ELF-1 (cell line): ENCODE results near the gene NNT.
"Not testable (repeated sequence)": the region's sequence is repeated elsewhere in the genome, so short reads cannot be mapped to it uniquely, and the experiment has no call there.

Experiments used
- DNase-seq: peaks from one replicate; pipeline ENCODE4 v3.0.0-alpha.2; 2016; ENCODE audit warnings: low read depth, low spot score

Gene NNT

DNA sequence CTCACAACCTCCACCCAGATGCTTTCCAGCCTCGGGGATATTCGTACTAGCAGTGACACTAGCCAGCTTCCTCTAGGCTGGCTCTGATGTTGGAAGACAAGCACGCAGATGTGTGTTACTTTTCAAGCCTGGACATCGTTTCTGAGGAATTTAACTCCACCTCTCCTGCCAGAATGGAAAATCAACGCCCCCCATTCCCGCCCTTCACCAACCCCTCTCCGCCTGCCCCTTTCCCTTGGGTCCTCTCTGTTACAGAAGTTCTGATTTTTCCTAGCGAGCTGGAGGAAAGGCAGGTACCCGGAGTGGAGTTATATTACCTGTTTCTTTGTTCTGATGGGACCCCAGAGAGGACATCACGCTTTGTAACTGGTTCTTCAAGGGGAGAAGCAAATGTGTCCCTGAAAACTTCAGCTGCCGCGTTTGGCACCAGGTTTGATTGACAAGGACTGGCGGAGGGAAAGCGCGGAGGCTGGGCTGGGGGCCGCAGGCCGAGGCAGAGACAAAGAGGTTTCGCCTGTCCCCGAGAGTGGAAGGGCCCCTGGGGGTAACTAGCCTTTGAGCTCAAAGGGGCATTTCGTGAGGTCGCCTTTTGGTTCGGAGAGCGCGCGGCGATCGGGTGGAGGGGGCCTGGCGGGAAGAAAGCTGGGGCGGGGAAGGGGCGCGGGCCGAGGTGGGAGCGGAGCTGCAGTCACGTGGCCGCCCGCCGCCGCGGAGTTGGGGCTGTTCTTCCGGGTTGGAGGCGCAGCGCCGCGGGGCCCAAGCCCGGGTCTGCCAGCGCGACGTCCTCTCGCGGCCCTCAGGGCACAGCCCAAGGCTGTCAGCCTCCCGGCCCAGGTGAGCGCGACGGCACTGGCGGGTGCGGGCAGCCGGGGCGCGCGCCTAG lies at the start of gene NNT:
TSS of gene NNT (plus strand) at position 720 of the 883 bp plus-strand sequence. CDS start 6,016 bp downstream, outside the sequence.
- DNase-seq: peak; percentile 81

DNA sequence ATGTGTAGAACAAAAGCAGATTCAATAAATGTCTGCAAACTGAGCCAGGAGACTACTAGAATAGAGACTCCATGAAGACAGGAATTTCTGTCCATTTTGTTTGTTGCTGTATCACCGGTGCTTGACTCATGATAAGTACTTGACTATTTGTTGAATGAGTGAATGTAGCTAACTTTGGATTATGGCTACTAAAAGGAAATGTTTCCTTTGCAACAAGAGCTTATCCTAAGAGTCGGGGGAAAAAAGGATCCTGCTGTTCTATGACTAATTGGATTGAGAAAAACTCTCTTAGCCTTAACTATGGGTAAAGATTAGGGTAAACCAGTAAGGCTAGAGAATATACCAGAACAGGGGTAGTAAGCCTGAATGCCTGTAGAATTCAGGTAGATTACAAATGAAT lies 49.6 kb upstream of the NNT start:
- no peak for DNase-seq

DNA sequence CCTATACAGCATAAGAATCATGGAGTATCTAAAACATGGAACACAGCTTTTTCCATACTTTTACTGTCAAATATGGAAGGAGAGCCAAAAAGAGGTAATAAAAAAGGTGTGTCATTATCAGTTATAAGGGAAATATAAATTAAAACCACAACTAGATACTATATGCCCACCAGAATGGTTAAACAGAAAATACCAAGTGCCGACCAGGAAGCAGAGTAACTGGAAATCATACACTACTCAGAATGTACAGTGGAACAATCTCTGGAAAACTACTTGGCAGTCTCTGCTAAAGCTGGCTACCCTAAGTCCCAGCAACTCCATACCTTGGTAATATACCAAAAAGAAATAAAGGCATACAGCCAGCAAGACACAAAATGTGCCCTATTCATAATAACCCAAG lies 48.5 kb upstream of the NNT start:
- no peak for DNase-seq

DNA sequence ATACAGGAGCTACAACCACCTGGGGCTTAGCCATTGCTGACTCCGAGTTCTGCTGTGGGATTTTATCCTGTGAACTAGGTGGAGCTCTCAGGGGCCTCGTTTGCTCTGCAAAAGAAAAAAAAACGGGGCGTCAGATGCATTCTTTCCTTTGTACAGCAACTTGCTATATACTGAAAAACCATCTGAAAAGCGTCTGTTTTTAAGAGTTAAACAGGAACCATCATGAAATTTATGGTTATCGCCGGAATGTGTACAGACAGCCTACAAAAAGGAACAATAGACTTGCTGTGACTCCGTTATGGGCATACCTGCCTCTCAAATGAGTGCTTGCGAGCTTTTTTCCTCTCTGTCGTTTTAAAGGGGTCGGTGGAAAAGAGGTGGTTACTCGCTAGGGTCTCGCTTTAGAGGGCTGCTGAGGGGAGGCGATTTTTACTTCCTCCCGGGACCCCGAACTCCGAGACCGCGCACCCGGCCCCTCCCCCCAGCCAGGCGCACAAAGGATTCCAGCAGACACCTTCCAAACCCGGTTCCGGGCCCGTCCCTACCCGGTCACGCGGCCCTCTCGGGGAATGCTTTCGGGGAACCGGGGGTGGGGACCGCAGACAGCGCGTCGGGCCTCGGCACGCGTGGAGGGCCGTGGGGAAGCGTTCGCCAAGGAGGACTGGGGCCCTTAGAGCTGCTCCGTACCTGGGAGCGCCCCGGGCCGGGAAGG lies 46.9 kb upstream of the NNT start:
- DNase-seq: peak; percentile 77

DNA sequence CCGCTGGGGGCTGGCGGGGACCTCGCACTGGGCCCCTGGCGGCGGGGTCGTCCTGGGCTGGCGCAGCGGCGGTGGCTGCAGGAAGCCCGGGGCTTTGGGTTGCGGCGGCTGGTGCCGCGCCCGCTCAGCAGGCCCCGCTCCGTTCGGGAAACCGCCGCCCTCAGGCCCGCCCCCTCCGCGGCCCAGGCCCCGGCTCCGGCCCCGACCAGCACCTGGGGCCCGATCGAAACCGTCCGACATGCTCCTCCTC lies 46.4 kb upstream of the NNT start:
- DNase-seq: not testable (repeated sequence)

DNA sequence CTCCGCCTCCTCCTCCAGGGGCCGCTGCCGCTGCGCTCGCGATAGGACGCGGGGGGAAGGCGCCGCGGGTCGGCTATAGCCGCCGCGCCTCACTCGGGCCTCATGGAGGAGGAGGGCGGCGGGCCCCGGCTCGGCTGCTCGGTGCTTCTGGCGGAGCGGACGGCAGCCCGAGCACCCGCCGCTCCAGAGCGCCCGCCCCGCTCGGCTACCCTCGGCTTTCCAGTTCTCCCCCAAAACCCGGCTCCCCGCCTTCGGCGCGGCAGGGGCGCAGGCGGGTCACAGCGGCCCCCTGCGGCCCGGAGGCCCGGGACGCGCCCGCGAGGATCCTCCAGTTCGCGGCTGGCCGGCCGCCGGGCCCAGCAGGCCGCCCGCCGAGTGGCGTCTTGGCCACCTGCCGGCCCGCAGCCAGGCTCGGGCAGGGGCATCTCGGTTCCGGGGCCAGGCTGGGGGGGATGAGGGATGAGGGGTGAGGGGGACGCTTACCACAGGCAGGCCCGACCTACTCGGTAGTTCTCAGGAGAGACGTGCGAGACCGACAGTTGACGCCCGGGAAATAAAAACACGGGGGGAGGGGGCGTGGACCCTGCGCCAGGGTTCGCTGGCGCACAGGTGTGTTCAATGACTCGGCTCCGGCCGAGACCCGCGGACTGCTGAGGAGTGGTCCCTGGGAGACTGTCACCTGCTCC lies 46.0 kb upstream of the NNT start, which contains the start of gene PAIP1:
TSS of gene PAIP1 (minus strand) at position 221 of the 686 bp plus-strand sequence. CDS start 231 bp downstream, outside the sequence.
- DNase-seq: peak; percentile 83

DNA sequence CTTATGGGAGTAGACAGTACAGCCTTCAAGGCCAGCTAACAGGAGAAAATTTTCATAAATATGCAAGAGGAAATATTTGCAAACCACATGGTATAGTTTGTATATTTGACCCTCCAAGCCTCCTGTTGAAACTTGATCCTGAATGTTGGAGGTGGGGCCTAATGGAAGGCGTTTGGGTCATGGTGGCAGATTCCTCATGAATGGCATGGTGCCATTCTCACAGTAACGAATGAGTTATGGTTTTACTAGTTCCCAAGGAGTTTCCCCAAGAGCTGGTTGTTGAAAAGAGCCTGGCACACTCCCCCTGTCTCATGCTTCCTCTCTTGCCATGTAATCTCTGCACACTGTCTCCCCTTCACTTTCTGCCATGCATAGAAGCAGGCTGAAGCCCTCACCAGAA lies 42.9 kb upstream of the NNT start:
- DNase-seq: no peak

DNA sequence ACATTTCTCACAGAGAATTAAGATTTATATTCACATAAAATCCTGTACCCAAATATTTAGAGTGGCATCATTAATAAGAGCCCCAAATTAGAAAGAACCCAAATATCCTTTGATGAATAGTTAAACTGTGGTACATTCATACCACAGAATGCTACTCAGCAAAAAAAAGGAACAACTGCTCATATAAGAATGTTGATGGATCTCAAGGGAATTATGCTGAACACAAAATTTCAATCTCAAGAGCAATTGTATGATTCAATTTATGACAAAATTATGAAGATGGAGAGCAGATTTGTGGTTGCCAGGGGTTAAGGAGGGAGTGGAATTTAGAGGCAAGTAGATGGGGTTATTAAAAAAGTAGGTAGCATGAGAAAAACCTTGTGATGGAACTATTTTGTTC lies 41.6 kb upstream of the NNT start:
- DNase-seq: no peak

DNA sequence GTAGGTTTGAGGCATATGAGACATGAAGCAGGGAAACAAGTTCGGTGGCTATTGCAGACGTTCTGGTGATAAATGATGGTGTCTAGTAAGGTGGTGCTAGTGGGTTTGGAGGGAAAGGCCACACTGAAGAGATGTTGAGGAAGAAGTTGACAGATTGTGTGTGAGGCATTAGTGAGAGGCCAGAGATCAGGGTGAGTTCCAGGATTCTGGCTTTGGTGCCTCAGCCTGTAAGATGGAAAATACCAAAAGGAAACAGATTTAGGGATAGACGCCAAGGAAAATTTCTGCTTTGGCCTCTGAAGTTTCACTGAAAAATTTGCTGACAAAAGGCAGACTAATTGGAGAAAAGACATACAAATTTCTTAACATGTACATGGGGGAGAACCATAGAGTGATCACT lies 39.7 kb upstream of the NNT start:
- no peak for DNase-seq

DNA sequence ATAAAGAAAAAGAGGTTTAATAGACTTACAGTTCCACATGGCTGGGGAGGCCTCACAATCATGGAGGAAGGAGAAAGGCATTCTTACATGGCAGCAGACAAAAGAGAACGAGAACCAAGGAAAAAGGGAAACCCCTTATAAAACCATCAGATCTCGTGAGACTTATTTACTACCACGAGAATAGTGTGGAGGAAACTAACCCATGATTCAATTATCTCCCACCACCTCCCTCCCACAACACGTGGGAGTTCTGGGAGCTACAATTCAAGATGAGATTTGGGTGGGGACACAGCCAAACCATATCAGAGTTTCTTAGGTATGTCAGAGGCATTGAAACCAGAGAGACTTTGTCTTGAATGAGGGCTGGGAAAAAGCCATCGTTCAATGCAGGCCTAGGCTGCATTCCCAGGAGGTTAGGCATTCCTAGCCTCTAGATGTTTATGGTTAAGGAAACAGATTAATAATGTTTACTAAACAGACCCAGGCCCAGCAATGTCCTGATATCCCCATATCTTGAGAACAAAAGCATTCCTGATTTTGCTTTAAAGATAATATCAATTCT lies 38.6 kb upstream of the NNT start:
- DNase-seq: peak; percentile 67

DNA sequence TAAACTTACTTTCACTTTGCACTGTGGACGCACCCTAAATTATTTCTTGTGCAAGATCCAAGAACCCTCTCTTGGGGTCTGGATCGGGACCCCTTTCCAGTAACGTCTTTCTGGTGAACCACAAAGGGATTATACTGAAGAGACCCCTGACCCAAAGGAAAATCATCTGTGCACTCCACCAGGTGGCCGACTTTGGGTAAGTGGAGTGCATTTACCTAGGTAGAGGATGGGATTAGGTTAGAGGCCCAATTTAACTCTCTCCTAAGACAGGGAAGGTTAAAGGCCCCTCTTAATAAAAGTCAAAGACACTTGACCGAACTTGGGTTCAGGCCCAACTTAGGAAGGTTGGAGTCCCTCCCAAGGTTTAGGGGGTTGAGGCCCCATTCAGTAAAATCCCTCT lies 37.9 kb upstream of the NNT start:
- DNase-seq: no peak

DNA sequence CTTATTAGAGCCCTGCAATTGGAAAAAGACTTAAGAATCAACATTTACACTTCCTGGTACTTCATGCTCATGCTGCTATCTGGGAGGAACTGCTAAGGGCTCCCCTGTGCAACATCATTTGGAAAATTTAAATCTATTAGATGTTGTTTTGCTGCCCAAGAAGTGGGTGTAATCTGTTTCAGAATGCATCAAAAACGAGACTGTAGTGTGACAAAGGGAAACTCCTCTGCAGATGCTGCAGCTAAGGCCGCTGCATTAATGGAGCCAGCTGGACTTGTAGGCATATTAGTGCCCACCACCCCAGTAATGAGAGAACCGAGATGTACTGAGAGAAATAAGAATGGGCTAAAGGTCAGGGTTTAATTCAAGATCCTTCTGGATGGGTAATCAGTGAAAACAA lies 35.0 kb upstream of the NNT start:
- DNase-seq: no peak

DNA sequence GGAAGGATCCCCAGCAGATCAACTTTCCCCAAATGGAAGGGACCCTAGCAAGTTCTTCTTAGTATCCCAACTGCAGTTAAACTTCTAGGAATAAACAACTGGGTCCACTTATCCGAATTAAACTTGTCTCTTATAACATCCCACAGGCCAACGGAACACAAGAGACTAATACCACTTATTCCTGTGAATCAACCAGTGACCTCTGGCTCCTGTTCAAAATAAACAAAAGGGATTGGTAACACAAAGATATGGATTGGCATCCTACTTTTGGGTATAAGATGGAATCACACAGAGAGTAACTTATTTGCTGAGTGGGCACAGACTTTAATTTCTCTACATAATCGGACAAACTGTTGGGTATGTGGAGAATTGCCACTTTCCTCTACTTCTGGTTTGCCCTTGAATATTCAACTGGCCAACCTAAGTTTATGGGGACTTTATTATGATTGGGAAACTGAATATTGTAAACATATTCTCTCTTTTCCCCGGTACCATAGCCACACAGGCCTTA lies 33.7 kb upstream of the NNT start:
- DNase-seq: no peak

DNA sequence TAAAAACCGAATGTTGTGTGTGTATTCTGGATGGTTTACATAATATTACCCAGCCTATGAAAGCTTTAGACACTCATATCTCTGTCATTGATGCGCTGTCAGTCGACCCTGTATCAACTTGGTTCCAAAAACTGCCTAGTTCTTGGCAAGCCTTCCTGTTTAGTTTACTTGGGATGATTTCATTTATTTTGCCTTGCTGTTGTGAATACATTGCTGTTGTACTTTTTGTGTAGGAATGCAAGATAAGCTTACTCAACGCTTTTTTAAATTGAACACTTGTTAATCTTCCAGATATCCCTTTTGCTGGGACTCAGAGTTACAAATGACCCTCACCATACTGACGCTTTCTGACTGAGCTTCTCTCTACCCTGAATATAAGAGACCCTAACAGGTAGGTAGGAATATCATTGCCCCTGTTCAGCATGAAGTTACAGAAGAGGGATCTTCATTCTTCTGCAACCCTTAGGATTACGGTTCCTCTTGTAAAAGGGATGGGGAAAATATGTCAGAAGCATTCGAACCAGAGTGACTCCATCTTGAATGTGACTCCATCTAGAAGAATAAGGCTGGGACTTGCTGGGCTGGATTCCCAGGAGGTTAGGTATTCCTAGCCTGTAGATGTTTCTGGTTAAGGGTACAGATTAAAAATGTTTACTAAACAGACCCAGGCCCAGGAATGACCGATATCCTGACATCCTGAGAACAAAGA lies 32.4 kb upstream of the NNT start:
- no peak for DNase-seq

DNA sequence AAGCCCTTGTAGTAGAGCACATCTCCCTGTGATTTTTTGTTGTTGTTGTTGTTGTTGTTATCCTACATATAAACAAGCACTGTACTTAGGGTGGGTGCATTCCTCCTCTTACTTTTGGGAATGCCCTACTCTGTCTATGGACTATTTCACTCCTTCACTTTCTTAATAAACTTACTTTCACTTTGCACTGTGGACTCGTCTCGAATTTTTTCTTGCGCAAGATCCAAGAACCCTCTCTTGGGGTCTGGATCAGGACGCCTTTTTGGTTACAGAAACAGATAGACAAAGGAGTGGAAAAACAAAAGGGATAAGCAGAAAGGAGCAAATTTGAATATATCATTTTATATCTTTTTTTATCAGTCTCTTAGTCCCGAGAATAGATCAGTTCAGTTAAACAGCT lies 31.7 kb upstream of the NNT start:
- no peak for DNase-seq

DNA sequence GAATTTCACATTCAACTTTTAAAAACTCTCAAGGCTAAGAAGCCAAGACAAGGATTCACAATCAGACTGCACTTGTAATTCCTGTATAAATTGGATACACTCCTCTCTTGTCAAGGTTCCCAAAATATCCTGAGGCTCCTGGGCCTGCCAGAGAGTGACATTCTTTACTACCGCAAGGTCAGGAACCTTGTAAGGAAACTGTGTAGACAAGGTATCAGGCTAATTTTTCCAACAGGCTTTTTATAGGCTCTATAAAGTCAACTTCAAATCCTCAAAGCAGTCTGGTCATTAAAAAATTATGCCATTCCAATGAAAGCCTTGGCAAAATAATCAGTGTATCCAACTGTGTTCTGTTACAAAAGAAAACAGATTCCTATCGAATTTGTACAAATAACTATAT lies 30.6 kb upstream of the NNT start:
- DNase-seq: no peak

DNA sequence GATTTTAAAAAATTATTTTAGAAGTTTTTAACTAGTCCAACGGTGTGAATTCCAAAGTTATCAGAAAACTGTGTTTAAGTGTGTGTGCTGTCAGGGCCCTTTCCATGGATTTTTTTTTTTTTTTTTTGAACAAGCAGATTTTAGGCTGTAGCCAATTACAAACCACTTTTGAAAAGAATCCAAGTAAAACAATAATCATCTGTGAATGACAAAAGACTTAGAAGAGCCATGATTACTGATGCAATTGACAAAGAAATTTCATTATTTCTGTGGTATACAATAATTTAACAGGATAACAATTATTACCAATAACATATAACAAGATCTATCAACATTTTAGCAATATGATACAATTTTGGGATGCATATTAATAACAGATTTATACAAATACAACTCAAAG lies 29.9 kb upstream of the NNT start:
- no peak for DNase-seq

DNA sequence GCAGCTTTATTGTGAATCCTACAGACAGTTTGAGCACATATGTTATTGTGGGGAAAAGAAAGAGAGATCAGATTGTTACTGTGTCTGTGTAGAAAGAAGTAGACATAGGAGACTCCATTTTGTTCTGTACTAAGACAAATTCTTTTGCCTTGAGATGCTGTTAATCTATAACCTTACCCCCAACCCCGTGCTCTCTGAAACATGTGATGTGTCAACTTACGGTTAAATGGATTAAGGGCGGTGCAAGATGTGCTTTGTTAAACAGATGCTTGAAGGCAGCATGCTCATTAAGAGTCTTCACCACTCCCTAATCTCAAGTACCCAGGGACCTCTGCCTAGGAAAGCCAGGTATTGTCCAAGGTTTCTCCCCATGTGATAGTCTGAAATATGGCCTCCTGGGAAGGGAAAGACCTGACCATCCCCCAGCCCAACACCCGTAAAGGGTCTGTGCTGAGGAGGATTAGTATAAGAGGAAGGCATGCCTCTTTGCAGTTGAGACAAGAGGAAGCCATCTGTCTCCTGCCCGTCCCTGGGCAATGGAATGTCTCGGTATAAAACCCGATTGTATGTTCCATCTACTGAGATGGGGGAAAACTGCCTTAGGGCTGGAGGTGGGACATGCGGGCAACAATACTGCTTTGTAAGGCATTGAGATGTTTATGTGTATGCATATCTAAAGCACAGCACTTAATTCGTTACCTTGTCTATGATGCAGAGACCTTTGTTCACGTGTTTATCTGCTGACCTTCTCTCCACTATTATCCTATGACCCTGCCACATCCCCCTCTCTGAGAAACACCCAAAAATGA lies 22.4 kb upstream of the NNT start:
- DNase-seq: not testable (repeated sequence)

DNA sequence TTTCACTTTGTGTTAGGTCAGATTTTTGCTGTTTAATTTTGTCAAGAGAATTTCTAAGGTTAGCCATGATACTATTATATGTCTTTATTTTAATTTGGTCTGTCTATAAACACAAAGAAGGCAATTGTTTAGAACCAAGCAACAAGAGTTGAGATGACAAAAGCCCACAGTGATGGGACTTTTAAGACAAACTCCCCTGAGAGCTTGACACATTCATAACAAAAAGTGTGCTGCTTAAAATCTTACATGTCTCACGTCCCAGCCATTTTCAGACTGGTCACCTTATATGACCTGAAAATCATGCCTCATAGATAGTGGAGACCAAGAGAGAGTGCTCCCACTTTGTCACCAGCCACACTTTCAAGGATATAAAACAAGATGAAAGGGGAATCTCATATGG lies 21.6 kb upstream of the NNT start:
- DNase-seq: no peak
